PC-3 (cell line): ENCODE results near the gene PTPRB. TPM values are rescaled to one million over a fixed set of nuclear protein-coding genes. Genes with fewer than 3 reads are reported as not detected.

Experiments used
- ATAC-seq: fragments of 200-7000 bp; cut with Tn5 transposase; 2 replicates; pipeline ENCODE4 v1.9.1; 2020; ENCODE audit warnings: mild to moderate bottlenecking, moderate library complexity
- BruUV-seq: library from RNA; stranded (reverse); fragments of 400-500 nt; replicated peaks from 2 replicates; lab custom pipeline; 2021; lab: Mats Ljungman, UMichigan
- CTCF ChIA-PET: fragments of 300-600 bp; sonication (Branson Sonifier 250); formaldehyde crosslinking; loops from one replicate; lab custom pipeline; 2022; ENCODE audit warnings: antibody characterized with exemption; lab: Charles Lee
- POLR2A ChIA-PET: fragments of 300-600 bp; sonication (Branson Sonifier 250); formaldehyde crosslinking; loops from one replicate; lab custom pipeline; 2022; ENCODE audit warnings: antibody characterized with exemption; ENCODE audit not compliant: unreplicated experiment; lab: Charles Lee
- DNase-seq: peaks from one replicate; pipeline ENCODE4 v3.0.0-alpha.2; 2015
- H2AFZ ChIP-seq: fragments of 300-600 bp; sonication (generic); 2 replicates; pipeline ENCODE4 v1.6.0; 2016; ENCODE audit warnings: antibody characterized with exemption, low read length
- H3F3A ChIP-seq: fragments of 300-600 bp; sonication (generic); one replicate; pipeline ENCODE4 v1.6.0; 2017; ENCODE audit warnings: antibody characterized with exemption, low read length, control low read depth, mild to moderate bottlenecking; ENCODE audit not compliant: unreplicated experiment
- H3K27ac ChIP-seq: fragments of 300-600 bp; sonication (generic); 2 replicates; pipeline ENCODE4 v1.5.1; 2016; ENCODE audit warnings: mild to moderate bottlenecking, low read length
- H3K27me3 ChIP-seq: fragments of 300-600 bp; sonication (generic); 2 replicates; pipeline ENCODE4 v1.6.1; 2016; ENCODE audit warnings: low read length, mixed read lengths
- H3K36me3 ChIP-seq: fragments of 300-600 bp; sonication (generic); 2 replicates; pipeline ENCODE4 v1.6.1; 2016; ENCODE audit warnings: low read depth, mixed run types, low read length, mixed read lengths
- H3K4me1 ChIP-seq: fragments of 300-600 bp; sonication (generic); 2 replicates; pipeline ENCODE4 v1.5.1; 2016; ENCODE audit warnings: low read length; ENCODE audit not compliant: insufficient read depth
- H3K4me2 ChIP-seq: fragments of 300-600 bp; sonication (generic); 2 replicates; pipeline ENCODE4 v1.6.0; 2016; ENCODE audit warnings: low read length
- H3K4me3 ChIP-seq: fragments of 300-600 bp; sonication (generic); 2 replicates; pipeline ENCODE4 v1.5.1; 2016; ENCODE audit warnings: mild to moderate bottlenecking, low read length, mixed read lengths
- H3K79me2 ChIP-seq: fragments of 300-600 bp; sonication (generic); 2 replicates; pipeline ENCODE4 v1.6.1; 2017; ENCODE audit warnings: low read length, mixed read lengths
- H3K9ac ChIP-seq: fragments of 300-600 bp; sonication (generic); 2 replicates; pipeline ENCODE4 v1.6.0; 2016; ENCODE audit warnings: mild to moderate bottlenecking, low read length
- H3K9me2 ChIP-seq: fragments of 300-600 bp; sonication (generic); replicated peaks from 2 replicates; pipeline ENCODE4 v1.6.1; 2016; ENCODE audit warnings: mixed run types, low read length, mixed read lengths
- H3K9me3 ChIP-seq: fragments of 300-600 bp; sonication (generic); 2 replicates; pipeline ENCODE4 v1.6.1; 2016; ENCODE audit warnings: low read length, mixed read lengths
- H4K20me1 ChIP-seq: fragments of 300-600 bp; sonication (generic); 2 replicates; pipeline ENCODE4 v1.6.1; 2016; ENCODE audit warnings: low read length, mixed read lengths
- EZH2 ChIP-seq: fragments of 300-600 bp; sonication (generic); IDR thresholded peaks from one replicate; pipeline ENCODE4 v1.6.1; 2017; ENCODE audit warnings: antibody characterized with exemption, mild to moderate bottlenecking, low read length; ENCODE audit not compliant: unreplicated experiment
- EZH2phosphoT487 ChIP-seq: fragments of 300-600 bp; sonication (generic); IDR thresholded peaks from 2 replicates; pipeline ENCODE4 v1.6.1; 2018; ENCODE audit warnings: mild to moderate bottlenecking, antibody characterized with exemption, low read length, borderline replicate concordance
- intact Hi-C: fragments of 100-400 bp; cut with micrococcal nuclease; formaldehyde crosslinking; loops from 2 replicates; pipeline ENCODE4 v1.9.0; 2023
- total RNA-seq: library from RNA; depleted of rRNA; stranded (reverse); fragments of >200 nt; gene quantifications from 2 replicates; pipeline ENCODE4 v1.2.3, GENCODE V29; 2014
- TF ChIP-seq, protein P1 (sequence below): fragments of 300-600 bp; sonication (generic); conservative IDR thresholded peaks from 2 replicates; pipeline ENCODE4 v1.5.1; 2017; ENCODE audit warnings: antibody characterized with exemption, low read depth, mild to moderate bottlenecking, low read length

The PTPRB gene
- total RNA-seq, 1 experiment from 2014 or later: 0.66 TPM

DNA sequence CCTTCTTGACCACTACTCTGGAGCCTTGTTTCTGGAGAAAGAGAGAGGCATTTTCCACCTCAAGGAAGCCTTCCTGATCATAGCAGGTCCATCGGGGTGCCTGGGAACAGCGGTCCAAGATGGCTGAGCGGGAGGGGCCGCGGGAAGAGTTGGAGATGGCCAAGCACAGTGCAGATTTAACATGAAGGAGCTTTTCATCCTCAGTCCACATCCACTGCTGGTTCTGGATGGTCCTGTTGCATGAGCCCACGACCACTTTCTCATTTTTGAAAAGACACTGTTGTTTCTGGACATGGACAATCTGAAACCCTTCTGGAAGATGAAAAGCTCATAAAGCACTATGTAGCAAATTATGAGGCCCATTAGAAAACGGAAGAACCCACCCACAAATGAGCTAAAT is 1.5 kb downstream of the PTPRB start:
- no peak overlapping the region for H2AFZ ChIP-seq
- no peaks in the 10 kb centered on the region for H3K27me3 ChIP-seq
- H4K20me1 ChIP-seq: no peaks in the 10 kb centered on the region
- intact Hi-C loops: no loop called here
- no peak overlapping the region for H3K9ac ChIP-seq
- ATAC-seq (no peak), DNase-seq (no peak)
- no peaks in the 10 kb centered on the region for H3K9me3 ChIP-seq
- BruUV-seq: no TSS peak
- POLR2A ChIA-PET: no interaction called here
- H3K27ac ChIP-seq: no peak overlapping the region
- no peaks in the 10 kb centered on the region for H3F3A ChIP-seq
- H3K4me2 ChIP-seq: no peak overlapping the region
- no peaks in the 10 kb centered on the region for H3K36me3 ChIP-seq
- no peaks in the 10 kb centered on the region for H3K79me2 ChIP-seq
- CTCF ChIA-PET: no interaction called here
- H3K9me2 ChIP-seq: no peaks in the 10 kb centered on the region
- H3K4me3 ChIP-seq: no peak overlapping the region
- H3K4me1 ChIP-seq: peaks cover 47% of the 10 kb centered on the region
- TF ChIP-seq EZH2 (no peak), EZH2phosphoT487 (no peak)
- TF ChIP-seq, protein P1, sequence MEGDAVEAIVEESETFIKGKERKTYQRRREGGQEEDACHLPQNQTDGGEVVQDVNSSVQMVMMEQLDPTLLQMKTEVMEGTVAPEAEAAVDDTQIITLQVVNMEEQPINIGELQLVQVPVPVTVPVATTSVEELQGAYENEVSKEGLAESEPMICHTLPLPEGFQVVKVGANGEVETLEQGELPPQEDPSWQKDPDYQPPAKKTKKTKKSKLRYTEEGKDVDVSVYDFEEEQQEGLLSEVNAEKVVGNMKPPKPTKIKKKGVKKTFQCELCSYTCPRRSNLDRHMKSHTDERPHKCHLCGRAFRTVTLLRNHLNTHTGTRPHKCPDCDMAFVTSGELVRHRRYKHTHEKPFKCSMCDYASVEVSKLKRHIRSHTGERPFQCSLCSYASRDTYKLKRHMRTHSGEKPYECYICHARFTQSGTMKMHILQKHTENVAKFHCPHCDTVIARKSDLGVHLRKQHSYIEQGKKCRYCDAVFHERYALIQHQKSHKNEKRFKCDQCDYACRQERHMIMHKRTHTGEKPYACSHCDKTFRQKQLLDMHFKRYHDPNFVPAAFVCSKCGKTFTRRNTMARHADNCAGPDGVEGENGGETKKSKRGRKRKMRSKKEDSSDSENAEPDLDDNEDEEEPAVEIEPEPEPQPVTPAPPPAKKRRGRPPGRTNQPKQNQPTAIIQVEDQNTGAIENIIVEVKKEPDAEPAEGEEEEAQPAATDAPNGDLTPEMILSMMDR: no peak

GRCh38 chr12:70628701-70629480 is 8.3 kb downstream of the PTPRB start:
- intact Hi-C loops: no loop called here
- ChIA-PET POLR2A (no interaction called here), CTCF (no interaction called here)
- H3K27ac ChIP-seq: no peak overlapping the region
- DNase-seq: peak; percentile 20
- no peaks in the 10 kb centered on the region for H3K4me1 ChIP-seq
- ATAC-seq: no peak
- H3K9me3 ChIP-seq: no peaks in the 10 kb centered on the region
- H3K4me2 ChIP-seq: no peak overlapping the region
- BruUV-seq: no TSS peak
- H3K79me2 ChIP-seq: no peaks in the 10 kb centered on the region
- H4K20me1 ChIP-seq: no peaks in the 10 kb centered on the region
- H3K4me3 ChIP-seq: no peak overlapping the region
- H3K9ac ChIP-seq: no peak overlapping the region
- H2AFZ ChIP-seq: no peak overlapping the region
- H3F3A ChIP-seq: no peaks in the 10 kb centered on the region
- no peaks in the 10 kb centered on the region for H3K36me3 ChIP-seq
- TF ChIP-seq EZH2phosphoT487 (no peak), EZH2 (no peak)
- TF ChIP-seq, protein P1: no peak
- no peaks in the 10 kb centered on the region for H3K9me2 ChIP-seq
- no peaks in the 10 kb centered on the region for H3K27me3 ChIP-seq

DNA sequence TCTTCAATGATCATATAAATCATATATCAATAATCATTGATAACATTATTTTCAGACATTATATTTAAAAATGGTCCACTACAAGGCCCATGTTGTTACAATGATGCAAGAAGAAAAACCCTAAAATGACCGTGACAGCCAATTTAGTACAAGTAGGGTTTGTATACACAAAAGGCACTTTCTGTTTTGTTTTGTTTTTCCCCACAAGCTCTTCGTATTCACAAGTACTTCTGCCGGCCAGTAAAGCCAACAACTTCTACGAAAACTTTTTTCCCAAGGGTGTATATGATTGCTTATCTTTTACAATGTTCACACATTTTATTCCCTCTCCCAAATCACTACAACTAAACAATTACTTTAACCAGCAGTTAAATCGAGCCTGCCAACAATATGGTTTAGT is 9.6 kb downstream of the PTPRB start:
- no TSS peak for BruUV-seq
- Histone ChIP-seq H3F3A (no peaks in the 10 kb centered on the region), H2AFZ (no peak overlapping the region), H3K79me2 (no peaks in the 10 kb centered on the region), H3K4me1 (no peaks in the 10 kb centered on the region), H3K27ac (no peak overlapping the region), H3K36me3 (no peaks in the 10 kb centered on the region), H3K4me2 (no peak overlapping the region), H3K4me3 (no peak overlapping the region), H3K9me3 (no peaks in the 10 kb centered on the region), H3K9ac (no peak overlapping the region), H3K27me3 (no peaks in the 10 kb centered on the region), H3K9me2 (no peaks in the 10 kb centered on the region), H4K20me1 (no peaks in the 10 kb centered on the region)
- ATAC-seq (no peak), DNase-seq (no peak)
- CTCF ChIA-PET: no interaction called here
- POLR2A ChIA-PET: no interaction called here
- TF ChIP-seq, protein P1: no peak
- TF ChIP-seq EZH2: no peak
- no peak for TF ChIP-seq EZH2phosphoT487
- intact Hi-C loops: no loop called here
